Measurements from ENCODE around the gene ZNF37A.
A peak's percentile ranks its signal among the peaks of the same experiment; 100 is the strongest.
"Not testable (repeated sequence)": the region's sequence is repeated elsewhere in the genome, so short reads cannot be mapped to it uniquely, and the experiment has no call there.

ZNF37A gene

GRCh38 chr10:38094158-38094926 is at the start of gene ZNF37A:
Gene ZNF37A, plus strand, starts transcription at chr10:38094337. Its CDS starts 2,281 bp downstream, at chr10:38096618.
- DNase-seq: peak; percentile 93

GRCh38 chr10:38045129-38045528 is 49.0 kb upstream of the ZNF37A start:
- no peak for DNase-seq

- DNase-seq: no peak
These were observed 46.5 kb upstream of the ZNF37A start for GRCh38 chr10:38047666-38048065.

- DNase-seq: no peak
These were observed 43.9 kb upstream of the ZNF37A start for GRCh38 chr10:38050212-38050611.

DNA sequence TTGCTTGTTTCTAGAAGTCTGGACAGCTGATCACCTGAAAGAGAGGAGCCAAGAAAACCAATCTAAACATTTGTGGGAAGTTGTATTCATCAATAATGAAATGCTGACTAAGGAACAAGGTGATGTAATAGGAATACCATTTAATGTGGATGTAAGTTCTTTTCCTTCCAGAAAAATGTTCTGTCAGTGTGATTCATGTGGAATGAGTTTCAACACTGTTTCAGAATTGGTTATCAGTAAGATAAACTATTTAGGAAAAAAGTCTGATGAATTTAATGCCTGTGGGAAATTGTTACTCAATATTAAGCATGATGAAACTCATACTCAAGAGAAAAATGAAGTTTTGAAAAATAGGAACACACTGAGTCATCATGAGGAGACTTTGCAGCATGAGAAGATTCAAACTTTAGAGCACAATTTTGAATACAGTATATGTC is 39.8 kb upstream of the ZNF37A start:
- no peak for DNase-seq

DNA sequence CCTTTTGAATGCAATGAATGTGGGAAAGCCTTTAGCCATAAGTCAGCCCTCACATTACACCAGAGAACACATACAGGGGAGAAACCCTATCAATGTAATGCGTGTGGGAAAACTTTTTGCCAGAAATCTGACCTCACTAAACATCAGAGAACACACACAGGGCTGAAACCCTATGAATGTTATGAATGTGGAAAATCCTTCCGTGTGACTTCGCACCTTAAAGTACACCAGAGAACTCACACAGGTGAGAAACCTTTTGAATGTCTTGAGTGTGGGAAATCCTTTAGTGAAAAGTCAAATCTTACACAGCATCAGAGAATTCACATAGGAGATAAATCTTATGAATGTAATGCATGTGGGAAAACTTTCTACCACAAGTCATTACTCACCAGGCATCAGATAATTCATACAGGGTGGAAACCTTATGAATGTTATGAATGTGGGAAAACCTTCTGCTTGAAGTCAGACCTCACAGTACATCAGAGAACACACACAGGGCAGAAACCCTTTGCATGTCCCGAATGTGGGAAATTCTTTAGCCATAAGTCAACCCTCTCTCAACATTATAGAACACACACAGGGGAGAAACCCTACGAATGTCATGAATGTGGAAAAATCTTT is 38.8 kb upstream of the ZNF37A start:
- not testable (repeated sequence) for DNase-seq

- not testable (repeated sequence) for DNase-seq
These were observed 24.5 kb upstream of the ZNF37A start for GRCh38 chr10:38069663-38070062.

GRCh38 chr10:38070501-38070900 is 23.6 kb upstream of the ZNF37A start:
- DNase-seq: no peak

GRCh38 chr10:38072552-38072951 is 21.6 kb upstream of the ZNF37A start:
- DNase-seq: no peak

DNA sequence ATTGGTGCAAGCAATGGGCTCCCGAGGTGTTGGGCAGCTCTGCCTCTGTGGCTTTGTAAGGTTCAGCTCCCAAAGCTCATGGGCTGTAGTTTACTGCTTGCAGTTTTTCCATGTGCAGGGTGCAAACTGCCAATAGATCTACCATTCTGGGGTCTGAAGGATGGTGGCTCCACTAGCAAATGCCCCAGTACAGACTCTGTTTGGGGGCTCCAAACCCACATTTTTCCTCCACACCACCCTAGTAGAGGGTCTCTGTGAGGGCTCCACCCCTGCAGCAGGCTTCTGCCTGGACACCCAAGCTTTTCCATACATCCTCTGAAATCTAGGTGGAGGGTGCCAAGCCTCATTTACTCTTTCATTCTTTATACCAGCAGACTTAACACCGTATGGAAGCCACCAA is 17.4 kb upstream of the ZNF37A start:
- DNase-seq: no peak

DNA sequence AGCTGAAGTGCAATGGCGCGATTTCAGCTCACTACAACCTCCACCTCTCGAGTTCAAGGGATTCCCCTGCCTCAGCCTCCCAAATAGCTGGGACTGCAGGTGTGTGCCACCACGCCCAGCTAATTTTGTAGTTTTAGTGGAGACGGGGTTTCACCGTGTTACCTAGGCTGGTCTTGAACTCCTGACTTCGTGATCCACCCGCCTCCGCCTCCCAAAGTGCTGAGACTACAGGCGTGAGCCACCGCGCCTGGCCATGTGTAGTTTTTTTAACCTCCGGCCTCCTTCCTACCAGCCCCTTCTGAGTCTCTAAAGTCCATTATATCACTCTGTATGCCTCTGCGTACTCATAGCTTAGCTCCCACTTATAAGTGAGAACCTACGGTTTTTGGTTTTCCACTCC is 819 bp upstream of the ZNF37A start:
- DNase-seq: not testable (repeated sequence)

GRCh38 chr10:38093816-38094157 is 350 bp upstream of the ZNF37A start:
- DNase-seq: no peak

DNA sequence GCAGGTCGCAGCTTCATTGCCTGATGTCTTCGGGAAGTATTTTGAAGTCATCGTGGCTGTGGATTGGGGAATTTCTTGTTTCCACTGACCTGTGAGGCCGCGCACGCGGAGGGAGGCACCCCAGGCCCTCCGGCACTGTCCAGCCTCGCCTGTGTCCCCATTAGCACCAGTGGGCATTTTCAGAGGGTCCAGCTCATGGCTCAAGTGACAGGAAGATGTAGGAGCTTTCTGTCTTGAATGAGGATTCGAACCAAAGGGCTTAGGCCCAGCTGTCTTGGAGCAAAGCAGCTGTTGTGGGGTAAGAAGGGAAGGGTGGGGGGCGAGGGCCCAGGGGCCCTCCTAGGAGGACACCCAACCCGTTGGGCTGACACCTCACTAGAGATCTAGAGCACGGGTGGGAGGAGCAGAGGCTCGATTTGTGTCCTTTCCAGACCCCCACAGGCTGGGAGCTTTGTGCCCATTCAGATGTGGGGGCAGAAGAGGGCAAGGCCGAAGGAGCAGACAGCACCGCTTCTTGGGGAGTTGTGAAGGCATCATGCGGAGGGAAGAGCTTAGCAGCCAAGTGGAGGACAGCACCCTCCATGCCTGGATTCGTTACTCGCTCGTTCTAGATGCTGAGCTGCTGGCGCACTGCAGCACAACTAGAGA is 914 bp downstream of the ZNF37A start:
- peak; percentile 2 for DNase-seq

DNA sequence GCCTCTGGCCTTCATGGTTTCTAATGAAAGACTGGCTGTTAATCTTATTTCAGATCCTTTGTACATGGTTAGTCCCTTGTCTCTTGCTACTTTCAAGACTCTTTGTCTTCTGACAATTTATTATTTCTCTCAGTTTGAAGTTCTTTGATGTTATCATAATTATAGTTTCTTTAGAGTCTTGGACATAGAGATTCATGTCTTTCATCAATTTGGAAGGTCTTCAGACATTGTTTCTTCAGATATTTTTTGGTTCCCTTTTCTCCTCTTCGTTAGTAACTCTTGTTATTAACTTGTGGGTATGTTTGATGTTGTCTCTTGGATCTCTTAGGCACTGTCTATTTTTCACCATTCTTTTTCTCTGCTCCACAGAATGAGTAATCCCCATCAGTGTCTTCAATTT is 8.7 kb downstream of the ZNF37A start:
- no peak for DNase-seq

- DNase-seq: no peak
These were observed 9.6 kb downstream of the ZNF37A start for GRCh38 chr10:38103756-38104155.

DNA sequence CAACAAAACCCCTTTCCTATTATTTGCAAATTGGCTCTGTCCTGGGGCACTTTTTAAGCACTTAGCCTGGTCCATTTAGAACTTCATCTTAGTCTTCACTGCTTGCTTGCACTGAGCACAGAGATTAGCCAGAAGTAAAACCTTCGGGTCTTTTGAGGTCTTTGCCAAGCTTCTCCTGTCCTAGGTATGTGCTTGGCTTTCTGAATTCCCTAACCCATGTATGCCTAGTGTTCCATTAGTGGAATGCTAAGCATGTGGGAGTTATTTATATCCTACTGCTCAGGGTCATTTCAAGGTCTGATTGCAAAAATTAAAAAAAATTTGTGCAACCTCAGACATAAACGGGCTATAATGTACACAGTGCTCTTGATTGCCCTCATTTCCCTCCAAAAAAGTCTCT is 18.0 kb downstream of the ZNF37A start:
- no peak for DNase-seq

DNA sequence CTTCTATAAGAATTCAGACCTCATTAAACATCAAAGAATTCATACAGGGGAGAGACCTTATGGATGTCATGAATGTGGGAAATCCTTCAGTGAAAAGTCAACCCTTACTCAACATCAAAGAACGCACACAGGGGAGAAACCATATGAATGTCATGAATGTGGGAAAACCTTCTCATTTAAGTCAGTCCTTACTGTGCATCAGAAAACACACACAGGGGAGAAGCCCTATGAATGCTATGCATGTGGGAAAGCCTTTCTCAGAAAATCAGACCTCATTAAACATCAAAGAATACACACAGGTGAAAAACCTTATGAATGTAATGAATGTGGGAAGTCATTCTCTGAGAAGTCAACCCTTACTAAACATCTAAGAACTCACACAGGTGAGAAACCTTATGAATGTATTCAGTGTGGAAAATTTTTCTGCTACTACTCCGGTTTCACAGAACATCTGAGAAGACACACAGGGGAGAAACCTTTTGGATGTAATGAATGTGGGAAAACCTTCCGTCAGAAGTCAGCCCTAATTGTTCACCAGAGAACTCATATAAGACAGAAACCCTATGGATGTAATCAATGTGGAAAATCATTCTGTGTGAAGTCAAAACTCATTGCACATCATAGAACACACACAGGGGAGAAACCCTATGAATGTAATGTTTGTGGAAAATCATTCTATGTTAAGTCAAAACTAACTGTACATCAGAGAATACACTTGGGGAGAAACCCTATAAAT is 24.1 kb downstream of the ZNF37A start:
- no peak for DNase-seq

- no peak for DNase-seq
These were observed 24.9 kb downstream of the ZNF37A start for GRCh38 chr10:38119038-38119437.

GRCh38 chr10:38127812-38128211 is 33.7 kb downstream of the ZNF37A start:
- no peak for DNase-seq

DNA sequence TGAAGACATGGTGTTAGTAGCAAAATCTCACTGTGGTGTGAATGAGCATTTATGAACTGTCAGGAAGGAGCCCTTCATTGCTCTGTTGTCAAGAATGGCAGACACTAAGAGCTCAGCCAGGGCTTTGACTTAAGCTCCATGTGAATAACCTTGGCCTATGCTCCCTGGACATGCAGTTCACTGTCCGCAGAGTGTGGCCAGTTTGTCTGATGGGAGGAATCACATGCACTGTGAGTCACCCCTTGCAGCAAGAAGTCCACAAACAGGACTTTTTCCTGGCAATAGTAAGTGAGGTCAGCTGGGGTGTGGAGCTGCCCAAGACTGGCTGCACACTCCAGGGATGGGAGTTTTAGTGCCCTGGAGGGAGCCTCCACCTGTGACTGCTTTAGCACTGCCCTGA is 49.5 kb downstream of the ZNF37A start:
- no peak for DNase-seq

- no peak for DNase-seq
These were observed 52.6 kb downstream of the ZNF37A start for GRCh38 chr10:38146579-38147333.

- DNase-seq: no peak
These were observed 53.5 kb downstream of the ZNF37A start for GRCh38 chr10:38147686-38148085.
